HL-60 (cell line): ENCODE results near the gene ZEB1.

Experiments used
- DNase-seq, 2 experiments: peaks; one replicate each; pipeline ENCODE4 v3.0.0-alpha.2; 2010 to 2020; ENCODE audit warnings: low read depth in 1 of 2, low spot score in 1 of 2
- H3K27ac ChIP-seq: fragments of 250-450 bp; sonication (Bioruptor Pico); replicated peaks from 2 replicates; pipeline ENCODE4 v1.5.1; 2020; ENCODE audit warnings: mild to moderate bottlenecking, moderate library complexity
- H3K27me3 ChIP-seq: fragments of 250-450 bp; sonication (Bioruptor Pico); 2 replicates; pipeline ENCODE4 v1.5.1; 2021; ENCODE audit warnings: mild to moderate bottlenecking, moderate library complexity; ENCODE audit not compliant: insufficient read depth, poor library complexity, severe bottlenecking
- H3K4me3 ChIP-seq: replicated peaks from 2 replicates; pipeline ENCODE4 v1.5.1; 2011; ENCODE audit warnings: mild to moderate bottlenecking, control low read depth, low read length; ENCODE audit not compliant: insufficient read depth
- CTCF ChIP-seq: IDR thresholded peaks from one replicate; pipeline ENCODE4 v1.5.1; 2011; ENCODE audit warnings: low read length, control low read depth, inconsistent platforms; ENCODE audit not compliant: insufficient read depth
- GABPA ChIP-seq: IDR thresholded peaks from 2 replicates; pipeline ENCODE4 v1.6.1; 2012; ENCODE audit warnings: low read depth
- POLR2AphosphoS5 ChIP-seq: IDR thresholded peaks from 2 replicates; pipeline ENCODE4 v1.6.1; 2012; ENCODE audit warnings: low read depth
- REST ChIP-seq: IDR thresholded peaks from 2 replicates; pipeline ENCODE4 v1.6.1; 2012; ENCODE audit warnings: low read depth; ENCODE audit not compliant: insufficient replicate concordance
- SPI1 ChIP-seq: IDR thresholded peaks from 2 replicates; pipeline ENCODE4 v1.6.1; 2012; ENCODE audit warnings: low read depth, mild to moderate bottlenecking, borderline replicate concordance

ZEB1 gene

GRCh38 chr10:31522820-31523219 lies 203.8 kb downstream of the ZEB1 start:
- H3K4me3 ChIP-seq = no peak overlapping the region
- H3K27me3 ChIP-seq = no peaks in the 10 kb centered on the region
- no peak for TF ChIP-seq REST
- no peak for DNase-seq
- H3K27ac ChIP-seq = no peak overlapping the region

- H3K27me3 ChIP-seq = no peaks in the 10 kb centered on the region
- H3K27ac ChIP-seq = no peak overlapping the region
- no peak for DNase-seq
- TF ChIP-seq CTCF (no peak), REST (no peak), POLR2AphosphoS5 (no peak), SPI1 (no peak), GABPA (no peak)
- no peak overlapping the region for H3K4me3 ChIP-seq
Observed at GRCh38 chr10:31524460-31524859, 205.4 kb downstream of the ZEB1 start.

GRCh38 chr10:31526178-31526577 lies 207.2 kb downstream of the ZEB1 start:
- Histone ChIP-seq H3K27ac (no peak overlapping the region), H3K4me3 (no peak overlapping the region), H3K27me3 (no peaks in the 10 kb centered on the region)
- TF ChIP-seq CTCF (no peak), POLR2AphosphoS5 (no peak), SPI1 (no peak), GABPA (no peak), REST (no peak)
- no peak for DNase-seq

GRCh38 chr10:31526681-31527080 lies 207.7 kb downstream of the ZEB1 start:
- TF ChIP-seq CTCF = no peak
- no peaks in the 10 kb centered on the region for H3K27me3 ChIP-seq
- no peak overlapping the region for H3K4me3 ChIP-seq
- no peak overlapping the region for H3K27ac ChIP-seq
- no peak for DNase-seq
